Trophoblast cell (in vitro differentiated cells and primary cell): ENCODE data around the gene PTPRM.
A peak's percentile ranks its signal among the peaks of the same experiment; 100 is the strongest.
"Not testable (repeated sequence)": the region's sequence is repeated elsewhere in the genome, so short reads cannot be mapped to it uniquely, and the experiment has no call there.

Experiments
- DNase-seq, 2 donors: peaks; one replicate each; pipeline ENCODE4 v3.0.0-alpha.2; 2016
- H2AFZ ChIP-seq: 2 replicates; pipeline ENCODE4 v1.6.1; 2013; ENCODE audit warnings: low read length, moderate library complexity, mild to moderate bottlenecking; ENCODE audit not compliant: insufficient read depth, poor library complexity
- H2AK5ac ChIP-seq: 2 replicates; pipeline ENCODE4 v1.6.1; 2013; ENCODE audit warnings: mild to moderate bottlenecking, low read length
- H2BK120ac ChIP-seq: 2 replicates; pipeline ENCODE4 v1.6.1; 2013; ENCODE audit warnings: low read length, mild to moderate bottlenecking, moderate library complexity; ENCODE audit not compliant: insufficient read depth, poor library complexity
- H2BK12ac ChIP-seq: 2 replicates; pipeline ENCODE4 v1.6.1; 2013; ENCODE audit warnings: mild to moderate bottlenecking, low read length, moderate library complexity
- H2BK5ac ChIP-seq: 2 replicates; pipeline ENCODE4 v1.6.1; 2013; ENCODE audit warnings: low read length, low read depth, moderate library complexity, mild to moderate bottlenecking; ENCODE audit not compliant: poor library complexity
- H3K14ac ChIP-seq: 2 replicates; pipeline ENCODE4 v1.6.1; 2013; ENCODE audit warnings: mild to moderate bottlenecking, low read length
- H3K18ac ChIP-seq: 2 replicates; pipeline ENCODE4 v1.6.1; 2013; ENCODE audit warnings: mild to moderate bottlenecking, low read length
- H3K23ac ChIP-seq: 2 replicates; pipeline ENCODE4 v1.6.1; 2013; ENCODE audit warnings: low read length
- H3K27ac ChIP-seq: 2 replicates; pipeline ENCODE4 v1.5.1; 2013; ENCODE audit warnings: low read depth, mild to moderate bottlenecking, inconsistent platforms, low read length, moderate library complexity
- H3K27me3 ChIP-seq: 2 replicates; pipeline ENCODE4 v1.6.1; 2013; ENCODE audit warnings: inconsistent platforms, mild to moderate bottlenecking, low read length, moderate library complexity; ENCODE audit not compliant: insufficient read depth
- H3K36me3 ChIP-seq, 2 experiments: 1 replicate in 1 of 2; 2 replicates in 1 of 2; pipeline ENCODE4 v1.6.1; 2013; ENCODE audit warnings: low read length in 2 of 2, mild to moderate bottlenecking in 2 of 2, moderate library complexity in 1 of 2; ENCODE audit not compliant: insufficient read depth in 2 of 2, control insufficient read depth in 1 of 2
- H3K4ac ChIP-seq: 2 replicates; pipeline ENCODE4 v1.6.1; 2013; ENCODE audit warnings: low read depth, mild to moderate bottlenecking, low read length, moderate library complexity
- H3K4me1 ChIP-seq, 2 experiments: 1 replicate in 1 of 2; 2 replicates in 1 of 2; pipeline ENCODE4 v1.6.1; 2013; ENCODE audit warnings: low read length in 2 of 2, mild to moderate bottlenecking in 2 of 2, moderate library complexity in 1 of 2; ENCODE audit not compliant: insufficient read depth in 2 of 2, control insufficient read depth in 1 of 2
- H3K4me2 ChIP-seq: 2 replicates; pipeline ENCODE4 v1.6.1; 2013; ENCODE audit warnings: inconsistent platforms, mild to moderate bottlenecking, low read length, moderate library complexity
- H3K4me3 ChIP-seq: 2 replicates; pipeline ENCODE4 v1.5.1; 2013; ENCODE audit warnings: mild to moderate bottlenecking, low read depth, low read length, inconsistent platforms
- H3K79me1 ChIP-seq: one replicate; pipeline ENCODE4 v1.6.1; 2013; ENCODE audit warnings: low read length
- H3K79me2 ChIP-seq: 2 replicates; pipeline ENCODE4 v1.6.1; 2013; ENCODE audit warnings: low read length, mild to moderate bottlenecking; ENCODE audit not compliant: control insufficient read depth, insufficient read depth, poor library complexity
- H3K9ac ChIP-seq: 2 replicates; pipeline ENCODE4 v1.6.1; 2013; ENCODE audit warnings: mild to moderate bottlenecking, low read length
- H3K9me3 ChIP-seq: 2 replicates; pipeline ENCODE4 v1.6.1; 2013; ENCODE audit warnings: low read depth, mild to moderate bottlenecking, control low read depth, inconsistent platforms, low read length; ENCODE audit not compliant: insufficient read depth
- H4K12ac ChIP-seq: 2 replicates; pipeline ENCODE4 v1.6.1; 2013; ENCODE audit warnings: low read depth, mild to moderate bottlenecking, low read length, moderate library complexity
- H4K8ac ChIP-seq: 2 replicates; pipeline ENCODE4 v1.6.1; 2013; ENCODE audit warnings: low read depth, mild to moderate bottlenecking, low read length, moderate library complexity
- H4K91ac ChIP-seq: one replicate; pipeline ENCODE4 v1.6.1; 2013; ENCODE audit warnings: low read depth, mild to moderate bottlenecking, low read length, moderate library complexity
- WGBS: extraction: QIAGEN DNeasy Blood & Tissue Kit; methylation state at CpG from one replicate; pipeline ENCODE4 v1.1.7; 2013; ENCODE audit warnings: missing lambda C conversion rate; ENCODE audit not compliant: insufficient read length, insufficient coverage; ENCODE audit errors: extremely low coverage; 5-methylcytosine and 5-hydroxymethylcytosine counted together

The PTPRM gene

GRCh38 chr18:8439055-8439454, 871.9 kb downstream of the PTPRM start:
- H3K79me2 ChIP-seq: no peaks in the 10 kb centered on the region
- H3K4ac ChIP-seq: no peak overlapping the region
- H3K23ac ChIP-seq: no peak overlapping the region
- H3K4me2 ChIP-seq: no peak overlapping the region
- no peaks in the 10 kb centered on the region for H3K27me3 ChIP-seq
- H3K79me1 ChIP-seq: no peaks in the 10 kb centered on the region
- no peaks in the 10 kb centered on the region for H3K9me3 ChIP-seq
- no peak overlapping the region for H2AFZ ChIP-seq
- peak; percentile 6 to 18 for DNase-seq
- H2AK5ac ChIP-seq: no peak overlapping the region
- H2BK12ac ChIP-seq: no peak overlapping the region
- H3K4me3 ChIP-seq: no peak overlapping the region
- no peak overlapping the region for H3K14ac ChIP-seq
- no peak overlapping the region for H2BK120ac ChIP-seq
- H3K4me1 ChIP-seq: no peaks in the 10 kb centered on the region
- H3K27ac ChIP-seq: no peak overlapping the region
- WGBS: no CpG with 5 or more reads among the region's 5 CpGs
- no peak overlapping the region for H4K8ac ChIP-seq
- no peak overlapping the region for H3K9ac ChIP-seq
- H3K18ac ChIP-seq: no peak overlapping the region
- H2BK5ac ChIP-seq: no peak overlapping the region
- H4K12ac ChIP-seq: no peak overlapping the region
- H4K91ac ChIP-seq: no peak overlapping the region
- no peaks in the 10 kb centered on the region for H3K36me3 ChIP-seq

GRCh38 chr18:8443505-8443904, 876.4 kb downstream of the PTPRM start:
- Histone ChIP-seq H2BK120ac (no peak overlapping the region), H4K12ac (no peak overlapping the region)

GRCh38 chr18:8446936-8447335, 879.8 kb downstream of the PTPRM start:
- no CpG with 5 or more reads among the region's 5 CpGs for WGBS
- not testable (repeated sequence) for DNase-seq, H3K27ac ChIP-seq, H3K27me3 ChIP-seq, H3K9me3 ChIP-seq, H3K18ac ChIP-seq, H4K12ac ChIP-seq, H3K36me3 ChIP-seq, H3K79me2 ChIP-seq, H3K4me2 ChIP-seq, H2BK12ac ChIP-seq, H3K9ac ChIP-seq, H3K79me1 ChIP-seq, H4K8ac ChIP-seq, H3K4me3 ChIP-seq, H4K91ac ChIP-seq, H2BK5ac ChIP-seq, H3K14ac ChIP-seq, H3K4me1 ChIP-seq, H2BK120ac ChIP-seq, H3K4ac ChIP-seq, H2AK5ac ChIP-seq, H2AFZ ChIP-seq, H3K23ac ChIP-seq

More at GRCh38 chr18:8443505-8443904, 876.4 kb downstream of the PTPRM start:
- H3K36me3 ChIP-seq: no peaks in the 10 kb centered on the region
- no peak for DNase-seq
- no peak overlapping the region for H4K91ac ChIP-seq
- no peak overlapping the region for H3K27ac ChIP-seq
- H3K14ac ChIP-seq: no peak overlapping the region
- H3K4me2 ChIP-seq: no peak overlapping the region
- H3K4me1 ChIP-seq: no peaks in the 10 kb centered on the region
- no peaks in the 10 kb centered on the region for H3K79me2 ChIP-seq
- no peak overlapping the region for H3K23ac ChIP-seq
- no peaks in the 10 kb centered on the region for H3K79me1 ChIP-seq
- no peak overlapping the region for H3K4me3 ChIP-seq
- H3K9me3 ChIP-seq: no peaks in the 10 kb centered on the region
- no peaks in the 10 kb centered on the region for H3K27me3 ChIP-seq
- no peak overlapping the region for H2BK12ac ChIP-seq
- H4K8ac ChIP-seq: no peak overlapping the region
- no peak overlapping the region for H3K4ac ChIP-seq
- no peak overlapping the region for H3K9ac ChIP-seq
- H2BK5ac ChIP-seq: no peak overlapping the region
- no peak overlapping the region for H2AFZ ChIP-seq
- H3K18ac ChIP-seq: no peak overlapping the region
- H2AK5ac ChIP-seq: no peak overlapping the region
- no CpG with 5 or more reads among the region's 1 CpG for WGBS

- no peak overlapping the region for H3K18ac ChIP-seq
- H2BK12ac ChIP-seq: no peak overlapping the region
- H4K8ac ChIP-seq: no peak overlapping the region
- no peaks in the 10 kb centered on the region for H3K36me3 ChIP-seq
- no peak overlapping the region for H2BK5ac ChIP-seq
- no peaks in the 10 kb centered on the region for H3K79me1 ChIP-seq
- H3K27ac ChIP-seq: no peak overlapping the region
- H4K91ac ChIP-seq: no peak overlapping the region
- no peak overlapping the region for H3K4me2 ChIP-seq
- no peak overlapping the region for H3K4ac ChIP-seq
- H3K79me2 ChIP-seq: no peaks in the 10 kb centered on the region
- no peak overlapping the region for H3K14ac ChIP-seq
- H2AK5ac ChIP-seq: no peak overlapping the region
- no peak overlapping the region for H2BK120ac ChIP-seq
- no peak overlapping the region for H3K9ac ChIP-seq
- H3K9me3 ChIP-seq: no peaks in the 10 kb centered on the region
- DNase-seq: no peak
- no peak overlapping the region for H3K4me3 ChIP-seq
- no peak overlapping the region for H3K23ac ChIP-seq
- no peak overlapping the region for H2AFZ ChIP-seq
- no peaks in the 10 kb centered on the region for H3K27me3 ChIP-seq
- H4K12ac ChIP-seq: no peak overlapping the region
- no peaks in the 10 kb centered on the region for H3K4me1 ChIP-seq
- WGBS: no CpG with 5 or more reads among the region's 7 CpGs
These were observed 881.0 kb downstream of the PTPRM start for GRCh38 chr18:8448130-8448529.
